Stimulated activated naive CD4-positive, alpha-beta T cell treated with Interleukin-2 at 50 U/mL for 16 hours (primary cell): Measurements from ENCODE around the gene EXOG.
A peak's percentile ranks its signal among the peaks of the same experiment; 100 is the strongest.

Source experiments
- DNase-seq: peaks from one replicate; lab custom pipeline; 2025; lab: John Stamatoyannopoulos, UW

The EXOG gene

GRCh38 chr3:38496131-38496910, at the start of gene EXOG:
EXOG (plus strand) TSS chr3:38496340; CDS start chr3:38496368, 28 bp downstream.
- DNase-seq, result peak; percentile 91

GRCh38 chr3:38446812-38447211, 49.3 kb upstream of the EXOG start:
- DNase-seq, result no peak

GRCh38 chr3:38450853-38451252, 45.3 kb upstream of the EXOG start:
- no peak for DNase-seq

- peak; percentile 69 for DNase-seq
These were observed 42.8 kb upstream of the EXOG start, which contains the start of gene ACVR2B for GRCh38 chr3:38453075-38453912. ACVR2B (plus strand) TSS chr3:38453890; CDS start chr3:38454323, 433 bp downstream.

GRCh38 chr3:38453913-38454177, 42.3 kb upstream of the EXOG start:
- no peak for DNase-seq

- DNase-seq, result peak; percentile 15
These were observed 41.8 kb upstream of the EXOG start for GRCh38 chr3:38454178-38454883.

- peak; percentile 5 for DNase-seq
These were observed 41.1 kb upstream of the EXOG start for GRCh38 chr3:38454884-38455638.

GRCh38 chr3:38455639-38456430, 40.3 kb upstream of the EXOG start:
- no peak for DNase-seq

GRCh38 chr3:38457111-38458003, 38.8 kb upstream of the EXOG start:
- no peak for DNase-seq

GRCh38 chr3:38458796-38459498, 37.2 kb upstream of the EXOG start:
- no peak for DNase-seq

GRCh38 chr3:38459499-38460048, 36.6 kb upstream of the EXOG start:
- DNase-seq, result no peak

- no peak for DNase-seq
These were observed 35.5 kb upstream of the EXOG start for GRCh38 chr3:38460377-38461270.

- DNase-seq, result no peak
These were observed 30.5 kb upstream of the EXOG start for GRCh38 chr3:38465588-38466154.

- DNase-seq, result no peak
These were observed 27.4 kb upstream of the EXOG start for GRCh38 chr3:38468765-38469164.

GRCh38 chr3:38469852-38470251, 26.3 kb upstream of the EXOG start:
- no peak for DNase-seq

- no peak for DNase-seq
These were observed 24.8 kb upstream of the EXOG start for GRCh38 chr3:38471260-38471857.

GRCh38 chr3:38472342-38472741, 23.8 kb upstream of the EXOG start:
- no peak for DNase-seq
